Neuronal stem cell (in vitro differentiated cells): ENCODE measurements around the gene CDKL4.
"Not testable (repeated sequence)": the region's sequence is repeated elsewhere in the genome, so short reads cannot be mapped to it uniquely, and the experiment has no call there.

ENCODE experiments used
- DNase-seq: peaks from one replicate; pipeline ENCODE4 v3.0.0-alpha.2; 2013; ENCODE audit warnings: low spot score
- H2AFZ ChIP-seq: one replicate; pipeline ENCODE4 v1.6.1; 2013; ENCODE audit warnings: mild to moderate bottlenecking, low read length, inconsistent platforms
- H2AK5ac ChIP-seq: 2 replicates; pipeline ENCODE4 v1.6.1; 2013; ENCODE audit warnings: low read depth, mild to moderate bottlenecking, inconsistent platforms, low read length, moderate library complexity, mixed read lengths
- H2BK120ac ChIP-seq: 2 replicates; pipeline ENCODE4 v1.6.1; 2013; ENCODE audit warnings: low read depth, mild to moderate bottlenecking, inconsistent platforms, low read length, moderate library complexity, mixed read lengths
- H2BK12ac ChIP-seq: one replicate; pipeline ENCODE4 v1.6.1; 2013; ENCODE audit warnings: low read length, inconsistent platforms
- H2BK15ac ChIP-seq: 2 replicates; pipeline ENCODE4 v1.6.1; 2013; ENCODE audit warnings: mild to moderate bottlenecking, low read length, inconsistent platforms, mixed read lengths
- H2BK5ac ChIP-seq: one replicate; pipeline ENCODE4 v1.6.1; 2013; ENCODE audit warnings: inconsistent platforms, mild to moderate bottlenecking, low read length, moderate library complexity
- H3K14ac ChIP-seq: one replicate; pipeline ENCODE4 v1.6.1; 2013; ENCODE audit warnings: low read length, inconsistent platforms
- H3K18ac ChIP-seq: 2 replicates; pipeline ENCODE4 v1.6.1; 2013; ENCODE audit warnings: low read length, inconsistent platforms
- H3K23ac ChIP-seq: 2 replicates; pipeline ENCODE4 v1.6.1; 2013; ENCODE audit warnings: low read depth, mild to moderate bottlenecking, mixed read lengths, low read length, inconsistent platforms; ENCODE audit not compliant: poor library complexity
- H3K27ac ChIP-seq: replicated peaks from 3 replicates; pipeline ENCODE4 v1.5.1; 2013; ENCODE audit warnings: low read length, inconsistent platforms
- H3K27me3 ChIP-seq, 3 experiments: 2 replicates each; pipeline ENCODE4 v1.6.1; 2013; ENCODE audit warnings: low read length in 3 of 3, mild to moderate bottlenecking in 2 of 3, inconsistent platforms in 1 of 3, low read depth in 1 of 3, mixed read lengths in 1 of 3, moderate library complexity in 1 of 3; ENCODE audit not compliant: control insufficient read depth in 3 of 3, insufficient read depth in 3 of 3
- H3K36me3 ChIP-seq, 2 donors: replicated peaks in 1 of 2; 2 replicates each; pipeline ENCODE4 v1.6.1; 2013; ENCODE audit warnings: low read length in 2 of 2; ENCODE audit not compliant: control insufficient read depth in 2 of 2, insufficient read depth in 2 of 2
- H3K4ac ChIP-seq: 2 replicates; pipeline ENCODE4 v1.6.1; 2013; ENCODE audit warnings: inconsistent platforms, mild to moderate bottlenecking, low read length, moderate library complexity
- H3K4me1 ChIP-seq, 2 donors: 1 replicate in 1 of 2; 2 replicates in 1 of 2; pipeline ENCODE4 v1.6.1; 2013; ENCODE audit warnings: low read length in 2 of 2, low read depth in 1 of 2; ENCODE audit not compliant: control insufficient read depth in 2 of 2, insufficient read depth in 1 of 2
- H3K4me2 ChIP-seq: one replicate; pipeline ENCODE4 v1.6.1; 2013; ENCODE audit warnings: mild to moderate bottlenecking, low read length, inconsistent platforms; ENCODE audit not compliant: insufficient read depth, poor library complexity, severe bottlenecking
- H3K4me3 ChIP-seq, 2 donors: 2 replicates each; pipeline ENCODE4 v1.5.1; 2013; ENCODE audit warnings: low read length in 2 of 2, mild to moderate bottlenecking in 2 of 2, inconsistent platforms in 1 of 2, moderate library complexity in 1 of 2
- H3K79me1 ChIP-seq: one replicate; pipeline ENCODE4 v1.6.1; 2013; ENCODE audit warnings: low read depth, mild to moderate bottlenecking, inconsistent platforms, low read length, moderate library complexity
- H3K9ac ChIP-seq: one replicate; pipeline ENCODE4 v1.6.1; 2013; ENCODE audit warnings: mild to moderate bottlenecking, low read depth, low read length, inconsistent platforms; ENCODE audit not compliant: poor library complexity
- H3K9me3 ChIP-seq, 2 donors: replicated peaks in 1 of 2; 2 replicates each; pipeline versions ENCODE3 to v1.6.1; 2013; ENCODE audit warnings: low read length in 2 of 2, mild to moderate bottlenecking in 2 of 2, inconsistent platforms in 1 of 2, low read depth in 1 of 2, mixed read lengths in 1 of 2, moderate library complexity in 1 of 2; ENCODE audit not compliant: control insufficient read depth in 2 of 2, insufficient read depth in 1 of 2
- H4K8ac ChIP-seq: one replicate; pipeline ENCODE4 v1.6.1; 2013; ENCODE audit warnings: low read depth, mild to moderate bottlenecking, inconsistent platforms, low read length, moderate library complexity
- H4K91ac ChIP-seq: one replicate; pipeline ENCODE4 v1.6.1; 2013; ENCODE audit warnings: low read length, low read depth, mild to moderate bottlenecking, inconsistent platforms; ENCODE audit not compliant: poor library complexity
- WGBS, 2 donors: extraction: QIAGEN DNeasy Blood & Tissue Kit; methylation state at CpG; one replicate each; pipeline ENCODE4 v1.1.7; 2013; ENCODE audit warnings: missing lambda C conversion rate in 2 of 2, mixed read lengths in 1 of 2; ENCODE audit not compliant: insufficient read length in 2 of 2, insufficient replicate concordance in 1 of 2; ENCODE audit errors: extremely low coverage in 2 of 2; 5-methylcytosine and 5-hydroxymethylcytosine counted together

CDKL4 gene

GRCh38 chr2:39244963-39245625 is 1.3 kb upstream of the CDKL4 start:
- not testable (repeated sequence) for H4K8ac ChIP-seq, H2AFZ ChIP-seq, H3K4me1 ChIP-seq, H2BK5ac ChIP-seq, H3K23ac ChIP-seq, H3K9me3 ChIP-seq, H4K91ac ChIP-seq, H3K27ac ChIP-seq, H2AK5ac ChIP-seq, H2BK120ac ChIP-seq, H2BK15ac ChIP-seq, H3K4me2 ChIP-seq, H3K14ac ChIP-seq, DNase-seq, H3K18ac ChIP-seq, H3K9ac ChIP-seq, H2BK12ac ChIP-seq, H3K4ac ChIP-seq, H3K27me3 ChIP-seq, H3K79me1 ChIP-seq, H3K4me3 ChIP-seq
- no CpG with 5 or more reads among the region's 31 CpGs for WGBS, 2 donors
- H3K36me3 ChIP-seq, result peaks cover 0 to 28% of the 10 kb centered on the region in 2 donors

- not testable (repeated sequence) for H3K79me1 ChIP-seq, H3K4me2 ChIP-seq, H3K18ac ChIP-seq, H3K4me1 ChIP-seq, DNase-seq, H4K8ac ChIP-seq, H2BK120ac ChIP-seq, H3K4ac ChIP-seq, H4K91ac ChIP-seq, H2BK12ac ChIP-seq, H3K9me3 ChIP-seq, H3K4me3 ChIP-seq, H2BK5ac ChIP-seq, H2AFZ ChIP-seq, H2BK15ac ChIP-seq, H2AK5ac ChIP-seq, H3K14ac ChIP-seq, H3K9ac ChIP-seq, H3K27me3 ChIP-seq, H3K23ac ChIP-seq, H3K27ac ChIP-seq
- WGBS, 2 donors, result no CpG with 5 or more reads among the region's 39 CpGs
- H3K36me3 ChIP-seq, result peaks cover 0 to 21% of the 10 kb centered on the region in 2 donors
Observed at GRCh38 chr2:39244241-39244862, 582 bp upstream of the CDKL4 start.

GRCh38 chr2:39241588-39241987 is 2.2 kb downstream of the CDKL4 start:
- Histone ChIP-seq H3K9me3 (peaks cover 0 to 8% of the 10 kb centered on the region in 2 donors), H2BK15ac (no peak overlapping the region), H3K79me1 (no peaks in the 10 kb centered on the region), H3K14ac (no peak overlapping the region), H2BK120ac (no peak overlapping the region), H4K8ac (no peak overlapping the region), H3K23ac (no peak overlapping the region), H3K36me3 (no peaks in the 10 kb centered on the region), H3K4ac (no peak overlapping the region), H2BK12ac (no peak overlapping the region), H3K4me3 (no peak overlapping the region), H3K4me2 (no peak overlapping the region), H3K27me3 (no peaks in the 10 kb centered on the region), H3K27ac (no peak overlapping the region), H3K4me1 (peaks cover 0 to 7% of the 10 kb centered on the region in 2 donors), H2AK5ac (no peak overlapping the region), H3K18ac (no peak overlapping the region), H3K9ac (no peak overlapping the region), H2BK5ac (no peak overlapping the region), H2AFZ (no peak overlapping the region), H4K91ac (no peak overlapping the region)
- no CpG with 5 or more reads among the region's 4 CpGs for WGBS, 2 donors
- DNase-seq, result no peak

GRCh38 chr2:39240758-39241157 is 3.0 kb downstream of the CDKL4 start:
- WGBS, 2 donors, result no CpG with 5 or more reads among the region's 6 CpGs
- no peak for DNase-seq
- Histone ChIP-seq H3K23ac (no peak overlapping the region), H3K4me2 (no peak overlapping the region), H3K4me1 (peaks cover 0 to 7% of the 10 kb centered on the region in 2 donors), H3K27me3 (no peaks in the 10 kb centered on the region), H3K27ac (no peak overlapping the region), H2BK5ac (no peak overlapping the region), H2AK5ac (no peak overlapping the region), H2BK15ac (no peak overlapping the region), H4K8ac (no peak overlapping the region), H3K79me1 (no peaks in the 10 kb centered on the region), H3K36me3 (no peaks in the 10 kb centered on the region), H2BK120ac (no peak overlapping the region), H4K91ac (no peak overlapping the region), H3K14ac (no peak overlapping the region), H2AFZ (no peak overlapping the region), H3K4me3 (no peak overlapping the region), H3K9ac (no peak overlapping the region), H3K9me3 (peaks cover 0 to 13% of the 10 kb centered on the region in 2 donors), H3K18ac (no peak overlapping the region), H2BK12ac (no peak overlapping the region), H3K4ac (no peak overlapping the region)
